ENCODE measurements around the gene KCNH6.

The KCNH6 gene

GRCh38 chr17:63480826-63481487, 42.2 kb upstream of the KCNH6 start:
- no peak for DNase-seq
- no peak overlapping the region for H3K4me3 Mint-ChIP-seq
- H3K27me3 Mint-ChIP-seq: peaks cover 21% of the 10 kb centered on the region
- peaks cover 8% of the 10 kb centered on the region for H3K4me1 Mint-ChIP-seq
- H3K36me3 Mint-ChIP-seq (ENCODE audit: low read depth): no peaks in the 10 kb centered on the region
- no peak for ATAC-seq
- no peak overlapping the region for H3K27ac Mint-ChIP-seq
- H3K9me3 Mint-ChIP-seq: no peaks in the 10 kb centered on the region

- no peak overlapping the region for H3K4me3 Mint-ChIP-seq
- no peaks in the 10 kb centered on the region for H3K9me3 Mint-ChIP-seq
- H3K27me3 Mint-ChIP-seq: peaks cover 18% of the 10 kb centered on the region
- no peaks in the 10 kb centered on the region for H3K36me3 Mint-ChIP-seq (ENCODE audit: low read depth)
- H3K4me1 Mint-ChIP-seq: peaks cover 8% of the 10 kb centered on the region
- ATAC-seq: no peak
- no peak for DNase-seq
- H3K27ac Mint-ChIP-seq: no peak overlapping the region
Observed at GRCh38 chr17:63481488-63481870, 41.7 kb upstream of the KCNH6 start.

GRCh38 chr17:63482509-63482908, 40.6 kb upstream of the KCNH6 start:
- Mint-ChIP-seq H3K27ac (no peak overlapping the region), H3K9me3 (no peaks in the 10 kb centered on the region), H3K36me3 (ENCODE audit: low read depth) (no peaks in the 10 kb centered on the region), H3K27me3 (peaks cover 17% of the 10 kb centered on the region), H3K4me3 (no peak overlapping the region), H3K4me1 (peaks cover 8% of the 10 kb centered on the region)
- no peak for ATAC-seq
- DNase-seq: no peak

- Mint-ChIP-seq H3K4me1 (peaks cover 2% of the 10 kb centered on the region), H3K27ac (no peak overlapping the region), H3K9me3 (no peaks in the 10 kb centered on the region), H3K27me3 (peaks cover 11% of the 10 kb centered on the region), H3K4me3 (no peak overlapping the region), H3K36me3 (ENCODE audit: low read depth) (no peaks in the 10 kb centered on the region)
- no peak for ATAC-seq
- no peak for DNase-seq
Observed at GRCh38 chr17:63483038-63483437, 40.1 kb upstream of the KCNH6 start.

- Mint-ChIP-seq H3K27ac (no peak overlapping the region), H3K9me3 (no peaks in the 10 kb centered on the region)
Observed at GRCh38 chr17:63483655-63484575, 39.2 kb upstream of the KCNH6 start.

GRCh38 chr17:63486317-63487013, 36.7 kb upstream of the KCNH6 start:
- ATAC-seq: no peak
- no peaks in the 10 kb centered on the region for H3K27me3 Mint-ChIP-seq
- no peaks in the 10 kb centered on the region for H3K9me3 Mint-ChIP-seq
- no peak overlapping the region for H3K27ac Mint-ChIP-seq
- no peaks in the 10 kb centered on the region for H3K4me1 Mint-ChIP-seq
- no peaks in the 10 kb centered on the region for H3K36me3 Mint-ChIP-seq (ENCODE audit: low read depth)
- no peak overlapping the region for H3K4me3 Mint-ChIP-seq
- no peak for DNase-seq

More at GRCh38 chr17:63483655-63484575, 39.2 kb upstream of the KCNH6 start:
- H3K4me1 Mint-ChIP-seq: no peaks in the 10 kb centered on the region
- DNase-seq (no peak), ATAC-seq (no peak)
- no peaks in the 10 kb centered on the region for H3K36me3 Mint-ChIP-seq (ENCODE audit: low read depth)
- no peak overlapping the region for H3K4me3 Mint-ChIP-seq
- H3K27me3 Mint-ChIP-seq: peaks cover 3% of the 10 kb centered on the region

- H3K4me1 Mint-ChIP-seq: no peaks in the 10 kb centered on the region
Observed at GRCh38 chr17:63487014-63487339, 36.2 kb upstream of the KCNH6 start.

GRCh38 chr17:63488851-63489250, 34.3 kb upstream of the KCNH6 start:
- no peak overlapping the region for H3K27ac Mint-ChIP-seq
- ATAC-seq (no peak), DNase-seq (no peak)
- no peaks in the 10 kb centered on the region for H3K27me3 Mint-ChIP-seq
- no peaks in the 10 kb centered on the region for H3K4me1 Mint-ChIP-seq
- no peaks in the 10 kb centered on the region for H3K36me3 Mint-ChIP-seq (ENCODE audit: low read depth)
- H3K9me3 Mint-ChIP-seq: no peaks in the 10 kb centered on the region
- H3K4me3 Mint-ChIP-seq: no peak overlapping the region

More at GRCh38 chr17:63487014-63487339, 36.2 kb upstream of the KCNH6 start:
- H3K4me3 Mint-ChIP-seq: no peak overlapping the region
- DNase-seq (no peak), ATAC-seq (no peak)
- no peak overlapping the region for H3K27ac Mint-ChIP-seq
- no peaks in the 10 kb centered on the region for H3K27me3 Mint-ChIP-seq
- H3K36me3 Mint-ChIP-seq (ENCODE audit: low read depth): no peaks in the 10 kb centered on the region
- no peaks in the 10 kb centered on the region for H3K9me3 Mint-ChIP-seq

GRCh38 chr17:63489291-63489690, 33.9 kb upstream of the KCNH6 start:
- Mint-ChIP-seq H3K4me3 (no peak overlapping the region), H3K27ac (no peak overlapping the region), H3K4me1 (no peaks in the 10 kb centered on the region), H3K36me3 (ENCODE audit: low read depth) (no peaks in the 10 kb centered on the region), H3K27me3 (no peaks in the 10 kb centered on the region), H3K9me3 (no peaks in the 10 kb centered on the region)
- no peak for DNase-seq
- no peak for ATAC-seq

GRCh38 chr17:63490329-63490728, 32.8 kb upstream of the KCNH6 start:
- H3K27me3 Mint-ChIP-seq: no peaks in the 10 kb centered on the region
- no peaks in the 10 kb centered on the region for H3K4me1 Mint-ChIP-seq
- DNase-seq: no peak
- H3K9me3 Mint-ChIP-seq: no peaks in the 10 kb centered on the region
- H3K27ac Mint-ChIP-seq: no peak overlapping the region
- H3K36me3 Mint-ChIP-seq (ENCODE audit: low read depth): no peaks in the 10 kb centered on the region
- H3K4me3 Mint-ChIP-seq: no peak overlapping the region
- no peak for ATAC-seq

- DNase-seq: no peak
- no peaks in the 10 kb centered on the region for H3K4me1 Mint-ChIP-seq
- ATAC-seq: no peak
- H3K27me3 Mint-ChIP-seq: no peaks in the 10 kb centered on the region
- no peak overlapping the region for H3K27ac Mint-ChIP-seq
- H3K36me3 Mint-ChIP-seq (ENCODE audit: low read depth): no peaks in the 10 kb centered on the region
- H3K4me3 Mint-ChIP-seq: no peak overlapping the region
- no peaks in the 10 kb centered on the region for H3K9me3 Mint-ChIP-seq
Observed at GRCh38 chr17:63490858-63491400, 32.2 kb upstream of the KCNH6 start.

- ATAC-seq (no peak), DNase-seq (no peak)
- no peaks in the 10 kb centered on the region for H3K27me3 Mint-ChIP-seq
- no peaks in the 10 kb centered on the region for H3K9me3 Mint-ChIP-seq
- no peaks in the 10 kb centered on the region for H3K36me3 Mint-ChIP-seq (ENCODE audit: low read depth)
- no peak overlapping the region for H3K4me3 Mint-ChIP-seq
- no peaks in the 10 kb centered on the region for H3K4me1 Mint-ChIP-seq
- no peak overlapping the region for H3K27ac Mint-ChIP-seq
Observed at GRCh38 chr17:63491413-63491812, 31.7 kb upstream of the KCNH6 start.

GRCh38 chr17:63491977-63492618, 31.1 kb upstream of the KCNH6 start:
- H3K36me3 Mint-ChIP-seq (ENCODE audit: low read depth): no peaks in the 10 kb centered on the region
- no peak overlapping the region for H3K4me3 Mint-ChIP-seq
- H3K27me3 Mint-ChIP-seq: no peaks in the 10 kb centered on the region
- no peak for DNase-seq
- ATAC-seq: no peak
- H3K27ac Mint-ChIP-seq: no peak overlapping the region
- H3K9me3 Mint-ChIP-seq: no peaks in the 10 kb centered on the region
- H3K4me1 Mint-ChIP-seq: no peaks in the 10 kb centered on the region

- ATAC-seq: no peak
- no peaks in the 10 kb centered on the region for H3K4me1 Mint-ChIP-seq
- no peak overlapping the region for H3K27ac Mint-ChIP-seq
- no peaks in the 10 kb centered on the region for H3K9me3 Mint-ChIP-seq
- H3K27me3 Mint-ChIP-seq: no peaks in the 10 kb centered on the region
- no peak for DNase-seq
- no peaks in the 10 kb centered on the region for H3K36me3 Mint-ChIP-seq (ENCODE audit: low read depth)
- H3K4me3 Mint-ChIP-seq: no peak overlapping the region
Observed at GRCh38 chr17:63492940-63493339, 30.2 kb upstream of the KCNH6 start.
